MM.1S (cell line): ENCODE data around the gene NDUFB2.
"Not testable (repeated sequence)": the region's sequence is repeated elsewhere in the genome, so short reads cannot be mapped to it uniquely, and the experiment has no call there.

Experiments used
- DNase-seq: peaks from one replicate; pipeline ENCODE4 v3.0.0-alpha.2; 2015
- H2AFZ ChIP-seq: fragments of 300-600 bp; sonication (generic); 2 replicates; pipeline ENCODE4 v1.6.0; 2016; ENCODE audit warnings: antibody characterized with exemption, low read length
- H3F3A ChIP-seq: fragments of 300-600 bp; sonication (generic); 2 replicates; pipeline ENCODE4 v1.6.1; 2016; ENCODE audit warnings: mild to moderate bottlenecking, antibody characterized with exemption, low read length, moderate library complexity, mixed read lengths; ENCODE audit not compliant: insufficient read depth
- H3K27ac ChIP-seq: fragments of 300-600 bp; sonication (generic); 2 replicates; pipeline ENCODE4 v1.5.1; 2016; ENCODE audit warnings: mild to moderate bottlenecking, low read length
- H3K27me3 ChIP-seq: fragments of 300-600 bp; sonication (generic); replicated peaks from 2 replicates; pipeline ENCODE4 v1.6.0; 2016; ENCODE audit warnings: low read length; ENCODE audit not compliant: insufficient read depth
- H3K36me3 ChIP-seq: fragments of 300-600 bp; sonication (generic); replicated peaks from 2 replicates; pipeline ENCODE4 v1.6.1; 2016; ENCODE audit warnings: mild to moderate bottlenecking, low read length, mixed read lengths; ENCODE audit not compliant: insufficient read depth
- H3K4me1 ChIP-seq: fragments of 300-600 bp; sonication (generic); 2 replicates; pipeline ENCODE4 v1.6.1; 2016; ENCODE audit warnings: low read length, mixed read lengths
- H3K4me2 ChIP-seq: fragments of 300-600 bp; sonication (generic); 2 replicates; pipeline ENCODE4 v1.6.0; 2016; ENCODE audit warnings: low read depth, low read length
- H3K4me3 ChIP-seq: fragments of 300-600 bp; sonication (generic); 2 replicates; pipeline ENCODE4 v1.5.1; 2016; ENCODE audit warnings: low read length, mixed read lengths
- H3K79me2 ChIP-seq: fragments of 300-600 bp; sonication (generic); 2 replicates; pipeline ENCODE4 v1.6.1; 2016; ENCODE audit warnings: mixed run types, low read length, mixed read lengths
- H3K9ac ChIP-seq: fragments of 300-600 bp; sonication (generic); 2 replicates; pipeline ENCODE4 v1.6.1; 2016; ENCODE audit warnings: low read length, mixed read lengths
- H3K9me2 ChIP-seq: fragments of 300-600 bp; sonication (generic); replicated peaks from 2 replicates; pipeline ENCODE4 v1.6.1; 2016; ENCODE audit warnings: mild to moderate bottlenecking, low read length, mixed read lengths; ENCODE audit not compliant: insufficient read depth
- H3K9me3 ChIP-seq: fragments of 300-600 bp; sonication (generic); replicated peaks from 2 replicates; pipeline ENCODE4 v1.6.1; 2016; ENCODE audit warnings: mild to moderate bottlenecking, low read length, mixed read lengths; ENCODE audit not compliant: insufficient read depth
- H4K20me1 ChIP-seq: fragments of 300-600 bp; sonication (generic); 2 replicates; pipeline ENCODE4 v1.6.1; 2016; ENCODE audit warnings: mild to moderate bottlenecking, low read length, moderate library complexity, mixed read lengths; ENCODE audit not compliant: insufficient read depth
- EZH2 ChIP-seq: fragments of 300-600 bp; sonication (generic); optimal IDR thresholded peaks from 2 replicates; pipeline ENCODE3; 2017; ENCODE audit warnings: low read depth, mild to moderate bottlenecking, antibody characterized with exemption, low read length, mixed read lengths
- EZH2phosphoT487 ChIP-seq: fragments of 300-600 bp; sonication (generic); IDR thresholded peaks from 2 replicates; pipeline ENCODE4 v1.6.1; 2018; ENCODE audit warnings: antibody characterized with exemption, low read length
- TF ChIP-seq, protein P1 (sequence below): fragments of 300-600 bp; sonication (generic); IDR thresholded peaks from 2 replicates; pipeline ENCODE4 v1.5.1; 2016; ENCODE audit warnings: antibody characterized with exemption, low read length, mixed read lengths

NDUFB2 gene

DNA sequence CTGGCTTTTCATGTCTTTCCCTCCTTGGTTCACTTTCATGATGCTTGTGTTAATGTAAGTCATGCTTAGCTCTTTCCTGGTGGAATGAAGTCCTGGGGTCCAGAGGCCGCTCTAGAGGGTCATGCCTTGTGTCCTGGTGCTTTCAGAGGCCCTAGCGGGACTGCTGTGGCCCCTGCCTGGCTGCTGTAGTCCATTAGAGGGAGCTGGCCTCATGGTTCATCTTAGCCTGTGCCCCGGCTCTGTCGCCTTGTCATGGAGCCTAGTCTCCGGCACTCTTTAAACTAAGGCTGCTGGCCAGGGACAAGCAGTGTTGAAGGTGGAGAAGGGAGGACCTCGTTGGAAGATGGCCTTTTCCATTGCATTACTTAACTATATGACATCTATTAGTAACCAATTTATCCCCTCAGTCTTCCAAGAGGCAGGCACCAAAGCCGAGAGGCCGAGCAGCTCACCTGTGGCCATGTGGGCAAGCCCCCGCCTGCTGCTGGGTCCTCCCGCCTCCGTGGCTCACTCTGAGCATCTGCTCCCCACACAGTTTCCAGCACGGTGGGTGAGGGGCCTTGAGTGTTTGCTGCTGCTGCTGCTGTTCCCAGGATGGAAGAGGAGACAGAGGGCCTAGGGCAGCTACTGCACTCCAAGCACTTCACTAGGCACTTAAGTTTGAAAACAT, 5.0 kb upstream of the NDUFB2 start:
- Histone ChIP-seq H3K4me1 (peaks cover 5% of the 10 kb centered on the region), H3K4me2 (no peak overlapping the region), H3K27ac (no peak overlapping the region), H4K20me1 (no peaks in the 10 kb centered on the region), H3F3A (no peaks in the 10 kb centered on the region), H3K9me2 (no peaks in the 10 kb centered on the region), H3K9ac (no peak overlapping the region), H3K36me3 (no peaks in the 10 kb centered on the region), H3K79me2 (no peaks in the 10 kb centered on the region), H3K9me3 (no peaks in the 10 kb centered on the region), H2AFZ (no peak overlapping the region), H3K27me3 (no peaks in the 10 kb centered on the region), H3K4me3 (no peak overlapping the region)
- TF ChIP-seq EZH2, result no peak
- TF ChIP-seq, protein P1, sequence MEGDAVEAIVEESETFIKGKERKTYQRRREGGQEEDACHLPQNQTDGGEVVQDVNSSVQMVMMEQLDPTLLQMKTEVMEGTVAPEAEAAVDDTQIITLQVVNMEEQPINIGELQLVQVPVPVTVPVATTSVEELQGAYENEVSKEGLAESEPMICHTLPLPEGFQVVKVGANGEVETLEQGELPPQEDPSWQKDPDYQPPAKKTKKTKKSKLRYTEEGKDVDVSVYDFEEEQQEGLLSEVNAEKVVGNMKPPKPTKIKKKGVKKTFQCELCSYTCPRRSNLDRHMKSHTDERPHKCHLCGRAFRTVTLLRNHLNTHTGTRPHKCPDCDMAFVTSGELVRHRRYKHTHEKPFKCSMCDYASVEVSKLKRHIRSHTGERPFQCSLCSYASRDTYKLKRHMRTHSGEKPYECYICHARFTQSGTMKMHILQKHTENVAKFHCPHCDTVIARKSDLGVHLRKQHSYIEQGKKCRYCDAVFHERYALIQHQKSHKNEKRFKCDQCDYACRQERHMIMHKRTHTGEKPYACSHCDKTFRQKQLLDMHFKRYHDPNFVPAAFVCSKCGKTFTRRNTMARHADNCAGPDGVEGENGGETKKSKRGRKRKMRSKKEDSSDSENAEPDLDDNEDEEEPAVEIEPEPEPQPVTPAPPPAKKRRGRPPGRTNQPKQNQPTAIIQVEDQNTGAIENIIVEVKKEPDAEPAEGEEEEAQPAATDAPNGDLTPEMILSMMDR, result no peak
- TF ChIP-seq EZH2phosphoT487, result no peak
- DNase-seq, result no peak

DNA sequence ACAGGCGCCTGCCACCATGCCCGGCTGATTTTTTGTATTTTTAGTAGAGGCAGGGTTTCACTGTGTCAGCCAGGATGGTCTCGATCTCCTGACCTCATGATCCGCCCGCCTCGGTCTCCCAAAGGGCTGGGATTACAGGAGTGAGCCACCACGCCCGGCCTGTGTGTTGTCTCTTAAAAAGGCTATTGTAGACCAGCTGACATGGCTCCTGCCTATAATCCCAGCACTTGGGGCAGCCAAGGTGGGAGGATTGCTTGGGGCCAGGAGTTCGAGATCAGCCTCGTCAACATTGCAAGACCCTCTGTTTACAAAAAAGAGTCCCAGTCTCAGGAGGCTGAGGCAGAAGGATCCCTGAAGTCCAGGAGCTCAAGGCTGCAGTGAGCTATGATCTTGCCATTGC, 2.7 kb upstream of the NDUFB2 start:
- H3K9me2 ChIP-seq, H3K4me3 ChIP-seq, H3K27me3 ChIP-seq, DNase-seq, H3K36me3 ChIP-seq, H3K27ac ChIP-seq, H3K4me2 ChIP-seq, H4K20me1 ChIP-seq, H3F3A ChIP-seq, H2AFZ ChIP-seq, H3K9ac ChIP-seq, H3K9me3 ChIP-seq: not testable (repeated sequence)
- peaks cover 11% of the 10 kb centered on the region for H3K4me1 ChIP-seq
- H3K79me2 ChIP-seq, result peaks cover 23% of the 10 kb centered on the region

DNA sequence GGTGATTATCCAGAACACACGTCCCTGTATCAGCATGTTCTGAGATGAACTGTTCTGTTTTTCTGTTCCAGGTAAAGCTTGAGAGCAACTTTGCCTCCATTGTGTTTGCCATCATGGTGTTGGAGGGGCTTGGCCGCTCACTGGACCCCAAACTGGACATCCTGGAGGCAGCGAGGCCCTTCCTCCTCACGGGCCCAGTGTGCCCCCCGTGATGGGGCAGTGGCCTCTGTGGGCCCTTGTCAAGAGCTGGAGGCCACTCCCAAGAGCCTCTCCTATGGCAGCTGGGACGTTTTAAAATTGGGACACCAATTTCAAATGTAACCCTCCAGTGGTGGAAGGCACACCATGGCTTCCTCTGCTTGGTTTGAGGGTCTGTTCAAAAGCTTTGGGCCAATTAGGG, 1.9 kb upstream of the NDUFB2 start:
- no peak for DNase-seq
- no peaks in the 10 kb centered on the region for H4K20me1 ChIP-seq
- no peak overlapping the region for H3K4me3 ChIP-seq
- H3K36me3 ChIP-seq, result no peaks in the 10 kb centered on the region
- H3K9me3 ChIP-seq, result no peaks in the 10 kb centered on the region
- H3F3A ChIP-seq, result no peaks in the 10 kb centered on the region
- TF ChIP-seq, protein P1, result no peak
- TF ChIP-seq EZH2phosphoT487 (no peak), EZH2 (no peak)
- H3K9me2 ChIP-seq, result no peaks in the 10 kb centered on the region
- peaks cover 11% of the 10 kb centered on the region for H3K4me1 ChIP-seq
- no peak overlapping the region for H3K9ac ChIP-seq
- H3K4me2 ChIP-seq, result no peak overlapping the region
- no peaks in the 10 kb centered on the region for H3K27me3 ChIP-seq
- H3K27ac ChIP-seq, result no peak overlapping the region
- no peak overlapping the region for H2AFZ ChIP-seq
- peaks cover 30% of the 10 kb centered on the region for H3K79me2 ChIP-seq

DNA sequence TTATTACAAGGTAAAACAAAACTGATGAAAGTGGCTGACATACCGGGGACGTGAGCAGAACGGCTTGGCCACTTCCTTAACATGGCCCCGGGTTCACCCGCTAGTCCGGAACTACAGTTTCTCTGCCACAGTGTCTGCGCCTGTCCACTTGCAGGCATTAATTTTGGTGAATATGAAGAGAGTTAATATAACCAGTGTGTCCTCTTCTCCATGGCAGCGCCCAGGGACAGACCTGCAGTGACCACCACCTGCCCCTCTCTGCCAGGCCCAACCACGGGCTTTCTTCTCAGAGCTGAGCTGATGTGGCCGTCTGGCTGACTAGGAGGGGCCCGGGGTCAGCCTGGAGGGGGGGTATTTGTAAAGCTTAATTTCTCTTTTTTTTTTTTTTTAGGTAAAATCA, 1.1 kb upstream of the NDUFB2 start:
- H3K79me2 ChIP-seq, result peaks cover 38% of the 10 kb centered on the region
- H4K20me1 ChIP-seq, result no peaks in the 10 kb centered on the region
- H3K9ac ChIP-seq, result no peak overlapping the region
- H3K27ac ChIP-seq, result no peak overlapping the region
- no peaks in the 10 kb centered on the region for H3K36me3 ChIP-seq
- H3K9me2 ChIP-seq, result no peaks in the 10 kb centered on the region
- H3K4me2 ChIP-seq, result no peak overlapping the region
- H3K4me3 ChIP-seq, result no peak overlapping the region
- no peaks in the 10 kb centered on the region for H3F3A ChIP-seq
- H2AFZ ChIP-seq, result no peak overlapping the region
- H3K27me3 ChIP-seq, result no peaks in the 10 kb centered on the region
- peaks cover 11% of the 10 kb centered on the region for H3K4me1 ChIP-seq
- no peak for DNase-seq
- H3K9me3 ChIP-seq, result no peaks in the 10 kb centered on the region
- TF ChIP-seq, protein P1, result no peak
- TF ChIP-seq EZH2, result no peak
- no peak for TF ChIP-seq EZH2phosphoT487
